ENCODE measurements around the gene SYT11. TPM values are rescaled to one million over a fixed set of nuclear protein-coding genes. Genes with fewer than 3 reads are reported as not detected.

The SYT11 gene
- polyA plus RNA-seq, 2 of the 4 experiments (the other 2 are of a cell fraction): 2.5 to 2.8 TPM

GRCh38 chr1:155933591-155934096 is 74.3 kb downstream of the SYT11 start:
- H3K9me3 ChIP-seq: no peaks in the 10 kb centered on the region
- H3K4me1 ChIP-seq: peaks cover 43% of the 10 kb centered on the region
- peak overlapping the region; percentile 81 for H3K4me3 ChIP-seq
- ChIA-PET POLR2A (interaction anchor here (0.6 to 1.9 kb wide), 12 partner anchors 10 to 279 kb away, joined by 3 to 10 read pairs (median 4); partner anchors contain the start of genes PMF1 and SYT11), CTCF (interaction anchor here (0.5 to 3.4 kb wide), 6 partner anchors 13 to 132 kb away, joined by 3 to 21 read pairs (median 6); partner anchors contain the start of gene ARHGEF2)
- 1% methylated on average over 10 of the region's 10 CpGs for WGBS (ENCODE audit: missing lambda C conversion rate)
- DNase-seq (ENCODE audit: low read depth in 1 of 2, low spot score in 1 of 2) (no peak), FAIRE-seq (no peak), ATAC-seq (peak in 1 of 2 experiments; percentile 8; a peak in 1 of 6 replicates)
- peak overlapping the region; percentile 88 for H3K4me2 ChIP-seq
- TF ChIP-seq ZSCAN20 (CRISPR knock-in tag; IDR thresholded peaks at IDR 0.05) (no peak), PHF8 (IDR thresholded peaks at IDR 0.05; ENCODE audit: borderline replicate concordance, low read depth) (no peak), BCL3 (IDR thresholded peaks at IDR 0.05) (no peak), FOSL2 (IDR thresholded peaks at IDR 0.05) (no peak), FOSL2 (CRISPR knock-in tag; IDR thresholded peaks at IDR 0.05) (no peak), NFE2L2 (conservative IDR thresholded peaks at IDR 0.05; ENCODE audit: low read length) (no peak), EP300 (IDR thresholded peaks at IDR 0.05) (no peak)
- H3K27ac ChIP-seq: peak overlapping the region; percentile 91 to 94

- H3K9me3 ChIP-seq: no peaks in the 10 kb centered on the region
- peak; percentile 94 to 97 for ATAC-seq
- H3K4me1 ChIP-seq: peaks cover 42% of the 10 kb centered on the region
- ChIA-PET CTCF (interaction anchor here (0.5 to 3.4 kb wide), 9 partner anchors 13 to 132 kb away, joined by 3 to 21 read pairs (median 4); no protein-coding TSS in a partner anchor), POLR2A (interaction anchor here (0.6 to 1.9 kb wide), 19 partner anchors 9 to 325 kb away, joined by 3 to 10 read pairs (median 4); partner anchors contain the start of genes ARHGEF2, PMF1 and SYT11)
- 1% methylated on average over 49 of the region's 50 CpGs for WGBS (ENCODE audit: missing lambda C conversion rate)
- peak within 1 kb of the TSS; percentile 88 for H3K4me2 ChIP-seq
- peak within 1 kb of the TSS; percentile 91 to 94 for H3K27ac ChIP-seq
- peak; percentile 96 for FAIRE-seq
- DNase-seq (ENCODE audit: low read depth in 1 of 2, low spot score in 1 of 2): peak; percentile 97 to 99
- peak within 1 kb of the TSS; percentile 81 for H3K4me3 ChIP-seq
- TF ChIP-seq SREBF2 (IDR thresholded peaks at IDR 0.05) (no peak), RARB (CRISPR knock-in tag; IDR thresholded peaks at IDR 0.05) (peak; percentile 18; the same call in 1 of the 2 replicates), RNF2 (IDR thresholded peaks at IDR 0.05; ENCODE audit: borderline replicate concordance, low read depth) (no peak), HES2 (IDR thresholded peaks at IDR 0.05) (no peak), POLR2A (IDR thresholded peaks at IDR 0.05; ENCODE audit: low read length) (peak; percentile 94), NPAS2 (CRISPR knock-in tag; IDR thresholded peaks at IDR 0.05; ENCODE audit: borderline replicate concordance) (no peak), MAX (IDR thresholded peaks at IDR 0.05) (peak; percentile 89), PBX3 (IDR thresholded peaks at IDR 0.05) (peak; percentile 74; the same call in 1 of the 2 replicates), JUN (IDR thresholded peaks at IDR 0.05) (peak; percentile 80 to 89; a peak in 4 of 5 replicates), NR3C1 (IDR thresholded peaks at IDR 0.05) (no peak), HOXA7 (CRISPR knock-in tag; IDR thresholded peaks at IDR 0.05) (0 out of 2 replicates have a peak, but pooled peaks have one; percentile 30), PHF8 (IDR thresholded peaks at IDR 0.05; ENCODE audit: borderline replicate concordance, low read depth) (peak; percentile 87), RCOR1 (IDR thresholded peaks at IDR 0.05; ENCODE audit: low read depth, low read length) (no peak), MAFK (IDR thresholded peaks at IDR 0.05; ENCODE audit: partially characterized antibody) (peak; percentile 78), KDM5A (IDR thresholded peaks at IDR 0.05) (peak; percentile 54; the same call in 1 of the 2 replicates), HDAC2 (IDR thresholded peaks at IDR 0.05) (no peak), POLR2AphosphoS2 (conservative IDR thresholded peaks at IDR 0.05; ENCODE audit: low read length) (peak; percentile 73; the same call in 1 of the 2 replicates), BCL3 (IDR thresholded peaks at IDR 0.05) (peak; percentile 76), ELK1 (IDR thresholded peaks at IDR 0.05; ENCODE audit: low read depth, low read length) (no peak), KDM1A (IDR thresholded peaks at IDR 0.05; ENCODE audit: low read depth) (no peak), FOSL2 (IDR thresholded peaks at IDR 0.05) (no peak), FOSL2 (CRISPR knock-in tag; IDR thresholded peaks at IDR 0.05) (0 out of 2 replicates have a peak, but pooled peaks have one; percentile 5), CEBPB (IDR thresholded peaks at IDR 0.05) (no peak), CHD4 (IDR thresholded peaks at IDR 0.05; ENCODE audit: borderline replicate concordance) (no peak), TFCP2L1 (CRISPR knock-in tag; IDR thresholded peaks at IDR 0.05) (0 out of 2 replicates have a peak, but pooled peaks have one; percentile 19)
Measured at GRCh38 chr1:155934097-155934935, 74.9 kb downstream of the SYT11 start, which contains the start of gene KHDC4. Gene KHDC4, minus strand, starts transcription at chr1:155934413. Its CDS starts 40 bp downstream, at chr1:155934373.

Data from A549 (cell line).